Mammary epithelial cell (primary cell): ENCODE measurements around the gene HS3ST4.

Experiments
- CTCF ChIP-seq, 2 donors: IDR thresholded peaks in 1 of 2; conservative IDR thresholded peaks in 1 of 2; 2 replicates each; pipeline ENCODE4 v1.5.1; 2011 to 2012; ENCODE audit warnings: inconsistent platforms in 2 of 2, low read length in 2 of 2, mild to moderate bottlenecking in 2 of 2, control low read depth in 1 of 2, low read depth in 1 of 2; ENCODE audit not compliant: insufficient read depth in 1 of 2; ENCODE audit errors: extremely low read depth in 1 of 2
- EZH2 ChIP-seq: IDR thresholded peaks from 2 replicates; pipeline ENCODE4 v1.6.1; 2012; ENCODE audit warnings: low read length, inconsistent platforms, borderline replicate concordance

GRCh38 chr16:25888868-25889267 lies 197.1 kb downstream of the HS3ST4 start:
- no peak for TF ChIP-seq CTCF (conservative IDR thresholded peaks at IDR 0.05 in 1 of 2, IDR thresholded peaks at IDR 0.05 in 1 of 2; ENCODE audit: extremely low read depth in 1 of 2, insufficient read depth in 1 of 2, low read depth in 1 of 2, low read length in 2 of 2)
- TF ChIP-seq EZH2: no peak
